ENCODE data around the gene YY1AP1.
"Not testable (repeated sequence)": the region's sequence is repeated elsewhere in the genome, so short reads cannot be mapped to it uniquely, and the experiment has no call there.

GRCh38 chr1:155689081-155689607 lies 570 bp upstream of the YY1AP1 start, which contains the start of gene DAP3:
- TF ChIP-seq CTCF (conservative IDR thresholded peaks at IDR 0.05); EZH2 (IDR thresholded peaks at IDR 0.05; ENCODE audit: low read depth): not testable (repeated sequence)

Data from PC-9 (cell line).